ENCODE results near the gene UBASH3B.
A peak's percentile ranks its signal among the peaks of the same experiment; 100 is the strongest.

The UBASH3B gene

DNA sequence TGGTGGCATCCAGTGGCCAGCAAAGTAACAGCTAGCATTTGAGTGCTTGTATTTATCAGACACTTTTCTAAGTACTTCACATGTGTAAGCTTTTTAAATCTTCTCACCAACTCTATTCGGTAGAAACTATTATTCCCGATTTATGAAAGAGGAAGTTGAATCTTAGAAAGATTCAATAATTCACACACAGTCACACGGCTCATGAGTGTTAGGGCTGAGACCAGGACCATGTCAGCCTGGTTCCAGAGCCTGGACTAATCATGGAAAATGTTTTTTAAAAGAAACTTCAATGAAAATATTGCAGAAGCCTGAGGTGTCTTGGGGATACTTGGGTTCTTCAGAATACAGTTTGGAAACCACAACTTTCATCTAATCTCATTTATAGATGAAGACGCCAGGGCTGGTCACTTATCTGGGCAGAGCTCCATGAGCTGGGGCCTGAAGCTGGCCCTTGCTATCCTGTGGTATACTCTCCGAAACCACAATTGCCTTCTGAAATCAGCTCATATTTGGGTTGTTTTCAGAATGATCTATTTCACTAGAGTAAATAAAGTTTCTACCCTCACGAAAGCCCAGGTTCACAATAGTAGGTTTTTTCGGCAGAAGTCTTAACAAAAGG, 178.4 kb downstream of the UBASH3B start:
- no peak overlapping the region for H3K9ac ChIP-seq (ENCODE audit: insufficient read length)

DNA sequence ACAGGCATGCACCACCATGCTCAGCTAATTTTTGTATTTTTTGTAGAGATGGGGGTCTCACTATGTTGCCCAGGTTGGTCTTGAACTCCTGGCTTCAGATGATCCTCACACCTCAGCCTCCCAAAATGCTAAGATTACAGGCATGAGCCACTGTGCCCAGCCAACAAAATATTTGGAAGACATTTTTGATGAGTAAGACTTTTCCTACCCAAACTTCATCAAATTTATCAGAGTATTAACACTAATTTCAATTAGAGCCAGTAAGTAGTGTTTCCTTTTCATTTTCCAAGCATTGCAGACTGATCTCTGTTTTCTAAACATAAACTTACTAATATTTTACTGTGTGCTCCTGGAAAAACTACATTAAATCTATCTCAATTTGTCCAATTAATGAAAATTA, 181.4 kb downstream of the UBASH3B start:
- no peak for DNase-seq (ENCODE audit: low read depth, low spot score)
- TF ChIP-seq POLR2AphosphoS5 (IDR thresholded peaks at IDR 0.05; ENCODE audit: borderline replicate concordance, low read depth, low read length) (no peak), EZH2 (IDR thresholded peaks at IDR 0.05) (no peak), FOXP2 (optimal IDR thresholded peaks at IDR 0.05; ENCODE audit: control extremely low read depth, extremely low read length, insufficient read depth) (no peak)
- Histone ChIP-seq H3K36me3 (ENCODE audit: insufficient read depth, low read length) (no peaks in the 10 kb centered on the region), H3K9me3 (ENCODE audit: low read depth, low read length) (no peaks in the 10 kb centered on the region), H3K4me3 (no peak overlapping the region), H3K27ac (no peak overlapping the region), H3K9ac (ENCODE audit: insufficient read length) (no peak overlapping the region)

More for the DNA sequence above, 178.4 kb downstream of the UBASH3B start:
- TF ChIP-seq POLR2AphosphoS5 (IDR thresholded peaks at IDR 0.05; ENCODE audit: borderline replicate concordance, low read depth, low read length), result no peak
- no peak for TF ChIP-seq FOXP2 (optimal IDR thresholded peaks at IDR 0.05; ENCODE audit: control extremely low read depth, extremely low read length, insufficient read depth)
- TF ChIP-seq EZH2 (IDR thresholded peaks at IDR 0.05), result no peak
- no peaks in the 10 kb centered on the region for H3K36me3 ChIP-seq (ENCODE audit: insufficient read depth, low read length)
- no peak overlapping the region for H3K4me3 ChIP-seq
- DNase-seq (ENCODE audit: low read depth, low spot score), result no peak
- H3K27ac ChIP-seq, result no peak overlapping the region
- H3K9me3 ChIP-seq (ENCODE audit: low read depth, low read length), result no peaks in the 10 kb centered on the region

DNA sequence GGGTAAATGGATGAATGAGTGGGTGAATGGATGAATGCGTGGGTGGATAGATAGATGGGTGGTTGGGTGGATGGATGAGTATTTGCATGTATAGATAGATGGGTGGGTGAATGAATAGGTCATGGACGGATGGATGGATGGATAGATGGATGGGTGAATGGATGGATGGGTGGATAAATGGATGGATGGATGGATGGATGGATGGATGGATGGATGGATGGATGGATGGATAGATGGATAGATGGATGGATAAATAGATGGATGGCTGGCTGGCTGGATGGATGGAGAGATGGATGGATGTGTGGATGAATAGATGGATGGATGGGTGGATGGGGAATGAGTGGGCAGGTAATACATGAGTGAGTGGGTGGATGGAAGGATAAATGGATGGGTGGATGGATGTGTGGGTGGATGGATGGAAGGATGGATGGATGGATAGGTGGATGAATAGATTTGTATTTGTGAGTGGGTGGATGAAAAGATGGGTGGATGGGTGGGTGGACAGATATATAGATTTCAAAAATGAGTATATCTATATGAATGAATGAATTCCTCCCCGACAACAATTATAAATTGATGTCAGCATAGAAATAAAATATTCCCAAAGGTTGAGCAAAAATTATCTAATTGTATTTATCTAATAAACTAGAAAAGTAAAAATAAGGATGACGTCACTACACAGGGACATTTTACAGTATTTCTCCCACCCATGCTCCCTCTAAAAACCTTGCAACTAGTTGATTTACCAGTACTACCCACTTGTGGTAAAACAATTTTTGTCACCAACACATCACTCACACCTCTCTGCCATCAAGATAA, 182.2 kb downstream of the UBASH3B start:
- Histone ChIP-seq H3K27ac (no peak overlapping the region), H3K9me3 (ENCODE audit: low read depth, low read length) (no peaks in the 10 kb centered on the region), H3K36me3 (ENCODE audit: insufficient read depth, low read length) (no peaks in the 10 kb centered on the region), H3K9ac (ENCODE audit: insufficient read length) (no peak overlapping the region), H3K4me3 (no peak overlapping the region)
- DNase-seq (ENCODE audit: low read depth, low spot score), result no peak
- no peak for TF ChIP-seq EZH2 (IDR thresholded peaks at IDR 0.05)
- TF ChIP-seq FOXP2 (optimal IDR thresholded peaks at IDR 0.05; ENCODE audit: control extremely low read depth, extremely low read length, insufficient read depth), result no peak
- TF ChIP-seq POLR2AphosphoS5 (IDR thresholded peaks at IDR 0.05; ENCODE audit: borderline replicate concordance, low read depth, low read length), result no peak

DNA sequence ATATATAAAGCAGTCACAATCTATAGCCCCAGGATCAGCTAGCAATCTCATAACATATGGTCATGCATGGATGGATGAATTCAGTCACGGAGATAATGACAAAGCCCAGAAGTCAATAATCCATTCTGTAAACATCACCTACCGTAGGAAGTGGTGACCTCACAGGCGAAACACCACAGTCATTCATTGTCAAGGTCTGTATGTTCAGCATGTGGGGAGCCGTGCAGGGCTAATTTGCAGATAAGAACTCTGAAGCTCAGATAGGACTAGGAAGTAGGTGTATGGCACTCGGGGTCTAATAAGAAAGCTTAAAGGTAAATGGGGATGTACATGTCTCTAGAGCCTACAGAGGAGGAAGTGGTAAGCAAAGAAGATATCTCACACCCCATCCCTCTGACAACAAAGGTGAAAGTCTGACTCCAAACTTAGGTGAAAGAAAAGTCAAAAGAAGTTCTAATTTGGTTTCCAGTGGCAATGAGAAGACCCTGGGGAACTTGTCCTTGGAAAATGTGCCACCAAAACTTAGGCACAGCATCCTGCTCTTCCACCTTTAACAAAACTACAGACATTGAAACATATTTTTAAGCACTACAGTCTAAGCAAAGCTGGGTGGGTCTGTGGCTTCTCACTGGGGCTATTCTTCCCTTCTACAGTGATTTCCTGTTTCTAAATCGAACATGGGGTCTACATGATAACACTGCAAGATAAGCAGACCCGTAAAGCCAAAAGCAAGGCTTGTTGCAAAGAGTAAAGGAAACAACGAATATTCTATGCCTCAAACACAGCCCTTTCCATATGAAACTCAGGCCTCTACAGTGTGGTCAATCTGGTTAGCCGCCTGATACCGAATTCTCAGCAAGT, 188.0 kb downstream of the UBASH3B start:
- no peak overlapping the region for H3K9ac ChIP-seq (ENCODE audit: insufficient read length)
- no peak overlapping the region for H3K4me3 ChIP-seq
- no peak overlapping the region for H3K27ac ChIP-seq
- H3K9me3 ChIP-seq (ENCODE audit: low read depth, low read length), result no peaks in the 10 kb centered on the region
- TF ChIP-seq EZH2 (IDR thresholded peaks at IDR 0.05), result no peak
- TF ChIP-seq POLR2AphosphoS5 (IDR thresholded peaks at IDR 0.05; ENCODE audit: borderline replicate concordance, low read depth, low read length), result no peak
- TF ChIP-seq FOXP2 (optimal IDR thresholded peaks at IDR 0.05; ENCODE audit: control extremely low read depth, extremely low read length, insufficient read depth), result no peak
- DNase-seq (ENCODE audit: low read depth, low spot score), result no peak
- no peaks in the 10 kb centered on the region for H3K36me3 ChIP-seq (ENCODE audit: insufficient read depth, low read length)

DNA sequence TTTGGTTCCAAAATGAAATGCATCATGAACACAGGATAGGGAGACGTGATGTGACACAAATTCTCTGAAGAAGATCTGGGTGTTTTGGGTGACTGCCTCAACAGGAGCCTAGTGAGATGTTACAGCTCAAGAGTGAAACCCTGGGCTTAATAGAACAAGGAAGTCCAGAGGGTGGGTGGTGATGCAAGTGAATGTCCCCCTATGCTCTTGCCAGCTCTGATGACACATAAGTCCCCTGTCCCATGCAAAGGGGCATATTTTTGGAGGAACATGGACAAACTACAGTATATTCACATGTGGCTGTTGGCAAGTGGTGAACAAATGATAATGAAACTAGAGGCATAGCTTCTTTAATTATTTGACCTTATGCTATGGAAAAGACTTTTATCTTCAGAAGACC, 191.9 kb downstream of the UBASH3B start:
- Histone ChIP-seq H3K9ac (ENCODE audit: insufficient read length) (no peak overlapping the region), H3K27ac (no peak overlapping the region), H3K36me3 (ENCODE audit: insufficient read depth, low read length) (no peaks in the 10 kb centered on the region), H3K4me3 (no peak overlapping the region), H3K9me3 (ENCODE audit: low read depth, low read length) (no peaks in the 10 kb centered on the region)
- TF ChIP-seq EZH2 (IDR thresholded peaks at IDR 0.05) (no peak), FOXP2 (optimal IDR thresholded peaks at IDR 0.05; ENCODE audit: control extremely low read depth, extremely low read length, insufficient read depth) (no peak), POLR2AphosphoS5 (IDR thresholded peaks at IDR 0.05; ENCODE audit: borderline replicate concordance, low read depth, low read length) (no peak)
- no peak for DNase-seq (ENCODE audit: low read depth, low spot score)

DNA sequence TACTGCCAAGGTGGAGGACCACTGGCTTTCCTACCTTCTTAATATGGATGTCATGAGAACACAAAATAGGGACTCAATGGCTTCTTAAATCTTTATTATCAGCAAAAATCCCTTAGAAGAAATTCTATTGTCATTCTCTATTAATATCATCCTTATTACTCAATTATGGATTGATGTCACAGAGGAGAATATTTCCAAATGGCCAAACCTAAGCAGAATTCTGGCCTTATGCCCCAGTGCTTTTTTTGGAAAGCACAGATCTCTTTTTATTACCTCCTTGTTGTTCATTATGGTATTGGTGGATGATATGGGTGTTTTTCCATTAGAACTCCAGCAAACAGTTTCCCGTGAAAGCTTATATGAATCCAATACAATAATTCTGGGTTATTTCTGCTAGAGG, 192.7 kb downstream of the UBASH3B start:
- DNase-seq (ENCODE audit: low read depth, low spot score), result no peak
- Histone ChIP-seq H3K9ac (ENCODE audit: insufficient read length) (no peak overlapping the region), H3K4me3 (no peak overlapping the region), H3K36me3 (ENCODE audit: insufficient read depth, low read length) (no peaks in the 10 kb centered on the region), H3K9me3 (ENCODE audit: low read depth, low read length) (no peaks in the 10 kb centered on the region), H3K27ac (no peak overlapping the region)
- TF ChIP-seq EZH2 (IDR thresholded peaks at IDR 0.05) (no peak), POLR2AphosphoS5 (IDR thresholded peaks at IDR 0.05; ENCODE audit: borderline replicate concordance, low read depth, low read length) (no peak), FOXP2 (optimal IDR thresholded peaks at IDR 0.05; ENCODE audit: control extremely low read depth, extremely low read length, insufficient read depth) (no peak)

DNA sequence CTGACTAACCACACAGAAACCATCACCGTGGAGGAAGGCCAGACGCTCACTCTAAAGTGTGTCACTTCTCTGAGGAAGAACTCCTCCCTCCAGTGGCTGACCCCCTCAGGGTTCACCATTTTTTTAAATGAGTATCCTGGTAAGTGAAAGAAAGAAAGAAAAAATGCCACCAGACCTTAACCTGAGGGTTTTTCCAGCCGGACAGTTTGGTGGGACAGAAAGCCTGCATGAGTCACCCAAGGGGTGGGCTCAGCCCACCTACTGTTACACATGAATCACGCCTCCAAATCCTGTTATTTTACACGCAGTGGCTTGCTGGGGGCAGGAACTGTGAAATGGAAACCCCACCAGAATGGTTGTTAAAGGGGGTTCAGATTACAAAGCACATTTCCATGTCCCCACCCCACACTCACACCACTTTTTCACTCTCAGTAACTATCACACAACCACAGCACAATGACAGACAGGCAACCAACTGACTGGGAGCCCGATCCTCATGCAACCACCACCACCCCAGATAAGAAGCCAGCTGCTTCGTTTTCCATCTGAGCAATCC, 194.6 kb downstream of the UBASH3B start:
- TF ChIP-seq POLR2AphosphoS5 (IDR thresholded peaks at IDR 0.05; ENCODE audit: borderline replicate concordance, low read depth, low read length), result no peak
- no peak for TF ChIP-seq EZH2 (IDR thresholded peaks at IDR 0.05)
- no peak for TF ChIP-seq FOXP2 (optimal IDR thresholded peaks at IDR 0.05; ENCODE audit: control extremely low read depth, extremely low read length, insufficient read depth)
- peak overlapping the region; percentile 16 for H3K9ac ChIP-seq (ENCODE audit: insufficient read length)
- no peaks in the 10 kb centered on the region for H3K9me3 ChIP-seq (ENCODE audit: low read depth, low read length)
- DNase-seq (ENCODE audit: low read depth, low spot score), result no peak
- no peak overlapping the region for H3K4me3 ChIP-seq
- no peaks in the 10 kb centered on the region for H3K36me3 ChIP-seq (ENCODE audit: insufficient read depth, low read length)
- H3K27ac ChIP-seq, result no peak overlapping the region
